ENCODE results near the gene TTC27. TPM values are rescaled to one million over a fixed set of nuclear protein-coding genes. Genes with fewer than 3 reads are reported as not detected.

The TTC27 gene
- total and polyA plus RNA-seq, 4 donors = 3.5 to 13.5 (median 6.3) TPM

DNA sequence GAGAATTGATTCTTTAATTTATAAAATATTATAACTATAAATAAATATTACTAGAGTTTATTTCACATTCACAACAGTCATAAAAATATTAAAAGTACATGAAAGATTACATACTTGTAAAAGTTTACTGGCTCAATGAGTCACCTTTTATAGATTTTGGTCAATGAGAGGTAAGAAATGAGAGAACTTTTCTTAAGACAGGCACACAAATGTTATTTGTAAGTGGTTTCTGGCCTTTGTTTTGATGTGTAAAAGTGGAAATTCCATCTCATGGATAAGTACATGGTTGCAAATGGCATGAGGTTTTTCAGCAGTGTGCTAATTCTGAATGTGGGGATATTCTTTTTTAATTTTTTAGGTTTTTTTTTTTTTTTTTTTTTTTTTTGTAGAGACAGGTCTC lies 63.8 kb downstream of the TTC27 start:
- no peak overlapping the region for H3K9ac ChIP-seq (ENCODE audit: low read depth in 1 of 2, low read length in 2 of 2)
- DNase-seq (ENCODE audit: low spot score) = no peak
- peaks cover 0 to 1% (median 0%) of the 10 kb centered on the region in 4 donors for H3K36me3 ChIP-seq (ENCODE audit: control insufficient read depth in 4 of 4, insufficient read depth in 3 of 4, low read depth in 1 of 4, low read length in 3 of 4)
- H3K27ac ChIP-seq (ENCODE audit: low read depth in 1 of 2, low read length in 2 of 2) = no peak overlapping the region
- no peaks in the 10 kb centered on the region for H3K9me3 ChIP-seq (ENCODE audit: control insufficient read depth in 4 of 4, low read length in 3 of 4)
- no peaks in the 10 kb centered on the region for H3K27me3 ChIP-seq (ENCODE audit: control insufficient read depth in 4 of 4, insufficient read depth in 4 of 4, low read length in 3 of 4)
- no peak for TF ChIP-seq GABPA (IDR thresholded peaks at IDR 0.05 in 1 of 2, conservative IDR thresholded peaks at IDR 0.05 in 1 of 2)
- TF ChIP-seq CTCF (IDR thresholded peaks at IDR 0.05; ENCODE audit: low read depth, low read length, missing input control) = no peak
- TF ChIP-seq, protein P1, sequence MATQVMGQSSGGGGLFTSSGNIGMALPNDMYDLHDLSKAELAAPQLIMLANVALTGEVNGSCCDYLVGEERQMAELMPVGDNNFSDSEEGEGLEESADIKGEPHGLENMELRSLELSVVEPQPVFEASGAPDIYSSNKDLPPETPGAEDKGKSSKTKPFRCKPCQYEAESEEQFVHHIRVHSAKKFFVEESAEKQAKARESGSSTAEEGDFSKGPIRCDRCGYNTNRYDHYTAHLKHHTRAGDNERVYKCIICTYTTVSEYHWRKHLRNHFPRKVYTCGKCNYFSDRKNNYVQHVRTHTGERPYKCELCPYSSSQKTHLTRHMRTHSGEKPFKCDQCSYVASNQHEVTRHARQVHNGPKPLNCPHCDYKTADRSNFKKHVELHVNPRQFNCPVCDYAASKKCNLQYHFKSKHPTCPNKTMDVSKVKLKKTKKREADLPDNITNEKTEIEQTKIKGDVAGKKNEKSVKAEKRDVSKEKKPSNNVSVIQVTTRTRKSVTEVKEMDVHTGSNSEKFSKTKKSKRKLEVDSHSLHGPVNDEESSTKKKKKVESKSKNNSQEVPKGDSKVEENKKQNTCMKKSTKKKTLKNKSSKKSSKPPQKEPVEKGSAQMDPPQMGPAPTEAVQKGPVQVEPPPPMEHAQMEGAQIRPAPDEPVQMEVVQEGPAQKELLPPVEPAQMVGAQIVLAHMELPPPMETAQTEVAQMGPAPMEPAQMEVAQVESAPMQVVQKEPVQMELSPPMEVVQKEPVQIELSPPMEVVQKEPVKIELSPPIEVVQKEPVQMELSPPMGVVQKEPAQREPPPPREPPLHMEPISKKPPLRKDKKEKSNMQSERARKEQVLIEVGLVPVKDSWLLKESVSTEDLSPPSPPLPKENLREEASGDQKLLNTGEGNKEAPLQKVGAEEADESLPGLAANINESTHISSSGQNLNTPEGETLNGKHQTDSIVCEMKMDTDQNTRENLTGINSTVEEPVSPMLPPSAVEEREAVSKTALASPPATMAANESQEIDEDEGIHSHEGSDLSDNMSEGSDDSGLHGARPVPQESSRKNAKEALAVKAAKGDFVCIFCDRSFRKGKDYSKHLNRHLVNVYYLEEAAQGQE (IDR thresholded peaks at IDR 0.05) = no peak
- TF ChIP-seq TAF1 (conservative IDR thresholded peaks at IDR 0.05) = no peak
- no peak for TF ChIP-seq FOXA2 (IDR thresholded peaks at IDR 0.05)
- no peak for TF ChIP-seq RXRA (IDR thresholded peaks at IDR 0.05)
- no peak for TF ChIP-seq NR2F2 (IDR thresholded peaks at IDR 0.05)
- no peak for TF ChIP-seq HNF4A (conservative IDR thresholded peaks at IDR 0.05)
- no peak for TF ChIP-seq ZBTB33 (IDR thresholded peaks at IDR 0.05)
- no peak for TF ChIP-seq JUND (IDR thresholded peaks at IDR 0.05)
- no peak for TF ChIP-seq HNF4G (IDR thresholded peaks at IDR 0.05)
- no peak for TF ChIP-seq SP1 (IDR thresholded peaks at IDR 0.05)
- TF ChIP-seq, protein P2, sequence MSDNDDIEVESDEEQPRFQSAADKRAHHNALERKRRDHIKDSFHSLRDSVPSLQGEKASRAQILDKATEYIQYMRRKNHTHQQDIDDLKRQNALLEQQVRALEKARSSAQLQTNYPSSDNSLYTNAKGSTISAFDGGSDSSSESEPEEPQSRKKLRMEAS (IDR thresholded peaks at IDR 0.05) = no peak
- no peak for TF ChIP-seq FOXA1 (IDR thresholded peaks at IDR 0.05)
- TF ChIP-seq YY1 (IDR thresholded peaks at IDR 0.05) = no peak
- TF ChIP-seq EGR1 (IDR thresholded peaks at IDR 0.05; ENCODE audit: low read depth in 2 of 2) = no peak
- TF ChIP-seq, protein P3, sequence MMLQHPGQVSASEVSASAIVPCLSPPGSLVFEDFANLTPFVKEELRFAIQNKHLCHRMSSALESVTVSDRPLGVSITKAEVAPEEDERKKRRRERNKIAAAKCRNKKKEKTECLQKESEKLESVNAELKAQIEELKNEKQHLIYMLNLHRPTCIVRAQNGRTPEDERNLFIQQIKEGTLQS (IDR thresholded peaks at IDR 0.05) = no peak
- TF ChIP-seq RAD21 (IDR thresholded peaks at IDR 0.05) = no peak
- H3K4me3 ChIP-seq (ENCODE audit: low read depth in 1 of 3, low read length in 3 of 3) = no peak overlapping the region
- no peaks in the 10 kb centered on the region for H3K4me1 ChIP-seq (ENCODE audit: control insufficient read depth in 4 of 4, insufficient read depth in 4 of 4, low read length in 3 of 4)

Data from liver (tissue), 9 donors.